DND-41 (cell line): ENCODE measurements around the gene BARHL1.

ENCODE experiments used
- CTCF ChIP-seq: IDR thresholded peaks from 2 replicates; pipeline ENCODE4 v1.5.1; 2012; ENCODE audit warnings: borderline replicate concordance, low read length, moderate library complexity, mild to moderate bottlenecking; ENCODE audit not compliant: poor library complexity, severe bottlenecking; ENCODE audit errors: extremely low read depth
- EZH2 ChIP-seq: IDR thresholded peaks from 3 replicates; pipeline ENCODE4 v1.6.1; 2012; ENCODE audit warnings: borderline replicate concordance, low read depth, mild to moderate bottlenecking, moderate library complexity, low read length, inconsistent platforms; ENCODE audit not compliant: severe bottlenecking

GRCh38 chr9:132534832-132535231 lies 47.6 kb upstream of the BARHL1 start:
- TF ChIP-seq EZH2, result no peak
- no peak for TF ChIP-seq CTCF
